Measurements from ENCODE around the gene CDKN1A.
"Not testable (repeated sequence)": the region's sequence is repeated elsewhere in the genome, so short reads cannot be mapped to it uniquely, and the experiment has no call there.

Gene CDKN1A

GRCh38 chr6:36699348-36699747, 20.8 kb downstream of the CDKN1A start:
- no peak for DNase-seq

- DNase-seq, result no peak
Measured at GRCh38 chr6:36700071-36700812, 21.7 kb downstream of the CDKN1A start.

GRCh38 chr6:36700831-36701230, 22.3 kb downstream of the CDKN1A start:
- DNase-seq, result no peak

GRCh38 chr6:36701401-36701991, 23.0 kb downstream of the CDKN1A start:
- peak; percentile 43 for DNase-seq

- DNase-seq, result no peak
Measured at GRCh38 chr6:36702656-36703055, 24.1 kb downstream of the CDKN1A start.

GRCh38 chr6:36703081-36703606, 24.6 kb downstream of the CDKN1A start:
- no peak for DNase-seq

- DNase-seq, result no peak
Measured at GRCh38 chr6:36703982-36704381, 25.5 kb downstream of the CDKN1A start.

GRCh38 chr6:36704961-36705577, 26.6 kb downstream of the CDKN1A start:
- DNase-seq, result not testable (repeated sequence)

- no peak for DNase-seq
Measured at GRCh38 chr6:36706339-36706738, 27.8 kb downstream of the CDKN1A start.

- no peak for DNase-seq
Measured at GRCh38 chr6:36712816-36713215, 34.3 kb downstream of the CDKN1A start.

- DNase-seq, result no peak
Measured at GRCh38 chr6:36713846-36714245, 35.3 kb downstream of the CDKN1A start.

GRCh38 chr6:36714511-36714910, 36.0 kb downstream of the CDKN1A start:
- no peak for DNase-seq

GRCh38 chr6:36715469-36715868, 37.0 kb downstream of the CDKN1A start:
- no peak for DNase-seq

GRCh38 chr6:36716476-36717093, 38.1 kb downstream of the CDKN1A start:
- no peak for DNase-seq

GRCh38 chr6:36717231-36717825, 38.8 kb downstream of the CDKN1A start:
- no peak for DNase-seq

- no peak for DNase-seq
Measured at GRCh38 chr6:36717871-36718540, 39.5 kb downstream of the CDKN1A start.

- no peak for DNase-seq
Measured at GRCh38 chr6:36718560-36718959, 40.0 kb downstream of the CDKN1A start.

GRCh38 chr6:36719126-36719525, 40.6 kb downstream of the CDKN1A start:
- DNase-seq, result no peak

GRCh38 chr6:36720251-36721141, 42.0 kb downstream of the CDKN1A start:
- DNase-seq, result no peak

GRCh38 chr6:36721369-36722140, 43.0 kb downstream of the CDKN1A start:
- no peak for DNase-seq

- DNase-seq, result no peak
Measured at GRCh38 chr6:36722365-36722764, 43.9 kb downstream of the CDKN1A start.
